Occipital lobe (tissue), 2 donors: Measurements from ENCODE around the gene GPALPP1. TPM values are rescaled to one million over a fixed set of nuclear protein-coding genes. Genes with fewer than 3 reads are reported as not detected.
A peak's percentile ranks its signal among the peaks of the same experiment; 100 is the strongest.
"Not testable (repeated sequence)": the region's sequence is repeated elsewhere in the genome, so short reads cannot be mapped to it uniquely, and the experiment has no call there.

ENCODE experiments used
- DNase-seq: peaks from one replicate; lab custom pipeline; 2025; lab: John Stamatoyannopoulos, UW
- total RNA-seq: library from RNA; depleted of rRNA; stranded (reverse); fragments of >200 nt; gene quantifications from one replicate; pipeline ENCODE4 v1.2.3, GENCODE V29; 2014

The GPALPP1 gene
- 48.2 TPM for total RNA-seq

- peak; percentile 92 for DNase-seq
Measured at GRCh38 chr13:44989071-44989889, at the start of gene GPALPP1, which contains the start of gene NUFIP1. Gene GPALPP1, plus strand, starts transcription at chr13:44989538. Its CDS starts 117 bp downstream, at chr13:44989655. Gene NUFIP1, minus strand, starts transcription at chr13:44989471. Its CDS starts 35 bp downstream, at chr13:44989436.

- not testable (repeated sequence) for DNase-seq
Measured at GRCh38 chr13:44943411-44943810, 45.9 kb upstream of the GPALPP1 start.

DNA sequence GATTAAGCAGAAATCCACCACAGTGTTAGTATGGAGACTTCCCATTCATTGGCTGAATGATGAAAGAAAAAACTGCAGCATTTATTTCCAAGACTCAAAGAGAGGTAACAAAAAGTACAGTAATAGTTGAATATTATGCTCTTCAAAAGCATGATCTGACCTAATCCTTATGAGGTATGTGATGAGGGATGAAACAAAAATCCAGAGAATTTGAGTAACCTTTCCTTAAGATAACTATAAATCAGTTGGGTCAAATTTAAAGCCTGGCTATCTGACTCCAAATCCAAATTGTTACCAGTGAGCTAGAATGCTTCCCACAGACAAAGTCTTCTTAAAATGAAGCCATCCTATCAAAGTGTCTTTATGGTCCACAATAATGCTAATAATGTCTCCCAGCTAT lies 38.2 kb upstream of the GPALPP1 start:
- no peak for DNase-seq

DNA sequence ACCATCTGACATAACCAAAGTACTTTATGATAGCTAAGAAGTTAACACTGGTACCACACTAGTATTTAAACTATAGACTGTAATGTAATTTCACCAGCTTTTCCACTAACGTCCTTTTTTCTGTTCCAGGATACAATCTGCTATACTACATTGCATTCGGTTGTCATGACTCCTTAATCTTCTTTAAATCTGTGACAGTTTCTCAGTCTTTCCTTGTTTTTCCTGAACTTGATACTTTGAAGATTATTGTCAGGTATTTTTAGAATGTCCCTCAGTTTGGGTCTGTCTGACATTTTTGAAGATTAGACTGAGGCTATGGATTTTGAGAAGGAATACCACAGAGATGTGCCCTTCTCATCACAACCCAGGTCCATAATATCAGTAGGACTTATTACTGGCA lies 36.7 kb upstream of the GPALPP1 start:
- DNase-seq: no peak

- no peak for DNase-seq
Measured at GRCh38 chr13:44954224-44954623, 35.1 kb upstream of the GPALPP1 start.

DNA sequence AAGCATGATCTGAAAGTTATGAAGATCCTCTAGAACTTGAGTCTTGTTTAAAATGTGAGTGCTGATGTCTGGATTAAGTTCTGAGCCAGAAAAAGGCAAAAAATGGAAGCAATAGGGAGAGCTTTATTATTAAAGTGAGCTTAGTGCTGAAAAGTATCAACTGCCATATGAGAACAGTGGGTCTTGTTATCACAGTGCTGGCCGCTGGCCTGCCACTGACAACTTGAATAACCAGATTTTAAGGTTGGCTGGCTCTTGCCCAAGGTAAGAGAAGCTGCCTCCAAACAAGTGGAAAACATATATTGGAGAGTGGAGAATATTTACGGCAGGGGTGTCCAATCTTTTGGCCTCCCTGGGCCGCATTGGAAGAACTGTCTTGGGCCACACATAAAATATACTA lies 33.9 kb upstream of the GPALPP1 start:
- DNase-seq: no peak

GRCh38 chr13:44961997-44962396 lies 27.3 kb upstream of the GPALPP1 start:
- no peak for DNase-seq

- DNase-seq: no peak
Measured at GRCh38 chr13:44967704-44968433, 21.5 kb upstream of the GPALPP1 start.

DNA sequence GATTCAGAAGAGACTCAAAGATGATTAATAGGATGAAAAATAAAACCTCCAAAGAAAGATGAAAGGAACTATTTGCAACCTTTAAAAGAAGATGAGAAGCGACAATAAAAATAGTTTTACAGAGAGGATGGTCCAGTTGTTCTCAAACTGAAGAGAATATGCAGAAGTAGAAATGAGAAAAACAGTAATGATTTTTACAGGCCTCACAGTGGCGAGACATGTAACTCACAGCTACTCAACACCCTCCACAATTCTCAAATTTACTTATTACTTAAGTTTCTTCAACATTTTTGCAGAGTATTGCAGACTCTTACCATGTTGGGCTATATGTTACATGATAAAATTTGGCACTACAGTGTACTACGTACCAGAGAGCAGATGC lies 20.9 kb upstream of the GPALPP1 start:
- no peak for DNase-seq

DNA sequence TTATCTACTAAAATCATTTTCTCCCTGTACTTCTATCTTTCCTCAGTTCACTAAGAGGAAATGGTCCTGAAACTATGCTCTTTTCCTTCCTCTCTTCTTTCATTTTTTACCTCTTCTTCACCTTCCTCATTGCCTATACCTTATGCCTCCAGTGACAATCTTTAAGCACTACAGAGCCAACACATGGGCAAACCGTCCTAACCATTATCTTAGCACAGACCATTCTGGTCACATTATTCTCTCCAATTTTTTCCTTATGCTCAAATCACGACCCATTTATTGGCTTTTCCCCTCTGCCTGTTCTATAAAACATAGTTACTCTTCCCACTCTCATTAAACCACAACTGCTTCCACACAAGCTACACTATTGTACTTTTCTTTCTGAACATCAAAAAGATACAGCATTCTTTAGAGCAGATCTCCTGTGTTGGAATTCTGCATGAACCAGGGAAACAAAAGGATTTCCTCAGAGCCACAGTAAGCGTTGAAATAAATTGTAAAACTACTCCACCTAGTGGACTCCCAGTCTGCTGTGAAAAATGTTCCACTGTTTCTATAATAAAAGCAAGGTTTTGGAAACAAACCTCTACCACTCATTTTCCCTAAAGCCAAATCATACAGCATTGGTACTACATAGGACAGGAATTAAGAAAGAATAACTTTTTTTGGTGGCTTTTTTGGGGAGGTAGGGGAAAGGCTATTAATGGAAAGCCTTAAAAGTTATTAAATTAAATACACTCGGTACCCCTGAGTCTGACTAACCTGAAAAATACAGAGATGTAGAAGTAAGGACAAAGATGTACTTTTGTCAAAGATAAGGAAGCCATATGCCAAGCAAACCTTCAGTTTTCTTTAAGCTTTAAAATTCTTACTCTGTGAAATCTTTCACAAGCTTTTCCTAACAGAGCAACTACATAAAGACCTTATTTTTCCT lies 19.5 kb upstream of the GPALPP1 start:
- DNase-seq: no peak

DNA sequence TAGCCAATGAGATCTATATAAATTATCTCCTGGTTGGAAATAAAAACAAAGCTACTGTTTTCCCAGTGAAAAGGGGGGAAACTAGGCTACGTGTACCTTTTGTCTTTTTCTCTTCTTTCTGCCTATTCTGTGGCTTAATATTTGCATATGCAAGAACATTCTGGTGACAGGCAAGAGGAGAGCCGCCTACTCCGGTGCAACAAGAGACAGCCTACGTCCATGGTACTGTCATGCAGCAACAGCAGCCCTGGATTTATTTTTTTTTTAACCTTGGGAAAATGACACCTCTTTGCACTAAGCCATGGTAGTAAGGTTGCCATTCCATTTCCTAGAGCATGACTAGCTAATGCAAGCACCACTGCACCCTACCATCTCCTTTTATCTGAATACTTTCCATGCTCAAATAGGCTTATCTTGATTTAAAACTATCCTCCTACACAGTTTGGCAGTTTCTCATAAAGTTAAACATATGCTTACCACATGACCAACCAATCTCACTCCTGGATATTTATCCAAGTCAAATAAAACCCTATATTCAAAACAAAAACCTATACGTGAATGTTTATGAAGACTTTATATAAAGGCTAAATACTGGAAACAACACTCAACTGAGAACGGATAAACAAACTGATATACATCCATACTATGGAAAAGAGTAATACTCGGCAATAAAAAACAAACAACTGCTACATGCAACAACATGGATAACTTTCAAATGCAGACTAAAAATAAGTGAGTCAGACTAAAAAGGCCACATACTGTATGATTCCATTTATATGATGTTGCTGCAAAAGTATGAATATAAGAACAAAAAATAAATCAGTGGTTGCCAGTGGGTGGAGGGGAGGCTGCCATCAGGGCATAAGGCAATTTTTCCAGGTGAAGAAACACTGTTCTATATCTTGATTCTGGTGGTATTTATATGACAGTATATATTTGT lies 17.4 kb upstream of the GPALPP1 start:
- peak; percentile 15 for DNase-seq

DNA sequence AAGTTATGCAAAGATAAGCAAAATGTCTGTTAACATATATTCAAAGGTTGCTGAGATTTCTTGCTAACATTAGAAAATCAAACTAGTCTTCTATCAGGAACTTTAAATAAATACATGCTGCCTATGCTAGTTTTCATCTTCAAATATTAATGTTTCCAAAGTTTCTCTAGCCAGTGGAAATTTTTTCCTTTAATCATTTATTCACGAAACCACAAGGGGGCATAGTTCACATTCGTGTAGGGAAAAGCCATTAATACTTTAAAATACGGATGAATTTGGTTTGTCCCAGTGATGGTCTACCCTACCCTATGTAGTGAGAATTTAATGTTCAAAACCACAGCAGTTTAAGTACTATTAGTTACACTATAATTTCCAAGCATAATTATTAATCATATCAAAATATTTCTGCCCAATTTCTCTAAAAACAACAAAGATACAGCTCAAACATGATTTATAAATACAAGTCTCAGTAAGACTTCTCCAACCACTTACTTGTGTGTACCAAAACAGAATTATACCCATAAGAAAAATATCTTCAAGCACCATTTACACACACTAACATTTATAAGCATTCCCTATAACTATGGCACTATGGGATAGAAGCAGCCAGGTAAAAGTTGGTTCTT lies 16.3 kb upstream of the GPALPP1 start:
- DNase-seq: no peak

GRCh38 chr13:44974056-44974793 lies 15.1 kb upstream of the GPALPP1 start:
- DNase-seq: no peak

DNA sequence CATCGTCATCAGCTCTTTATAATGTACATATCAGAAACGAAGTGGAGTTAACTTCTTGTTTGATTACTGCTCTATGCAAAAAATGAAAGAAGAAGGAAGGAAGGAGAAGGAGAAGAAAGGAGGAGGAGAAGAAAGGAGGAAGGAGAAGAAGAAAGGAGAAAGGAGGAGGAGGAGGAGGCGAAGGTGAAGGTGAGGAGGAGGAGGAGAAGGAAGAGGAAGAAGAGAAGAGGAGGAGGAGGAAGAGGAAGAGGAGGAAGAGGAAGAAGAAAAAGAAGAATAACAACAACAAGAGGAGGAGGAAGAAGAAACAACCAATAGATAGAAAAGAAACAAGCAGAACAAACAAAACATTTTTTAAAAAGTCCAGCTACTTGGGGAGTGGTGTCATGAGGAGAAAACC lies 13.1 kb upstream of the GPALPP1 start:
- no peak for DNase-seq

DNA sequence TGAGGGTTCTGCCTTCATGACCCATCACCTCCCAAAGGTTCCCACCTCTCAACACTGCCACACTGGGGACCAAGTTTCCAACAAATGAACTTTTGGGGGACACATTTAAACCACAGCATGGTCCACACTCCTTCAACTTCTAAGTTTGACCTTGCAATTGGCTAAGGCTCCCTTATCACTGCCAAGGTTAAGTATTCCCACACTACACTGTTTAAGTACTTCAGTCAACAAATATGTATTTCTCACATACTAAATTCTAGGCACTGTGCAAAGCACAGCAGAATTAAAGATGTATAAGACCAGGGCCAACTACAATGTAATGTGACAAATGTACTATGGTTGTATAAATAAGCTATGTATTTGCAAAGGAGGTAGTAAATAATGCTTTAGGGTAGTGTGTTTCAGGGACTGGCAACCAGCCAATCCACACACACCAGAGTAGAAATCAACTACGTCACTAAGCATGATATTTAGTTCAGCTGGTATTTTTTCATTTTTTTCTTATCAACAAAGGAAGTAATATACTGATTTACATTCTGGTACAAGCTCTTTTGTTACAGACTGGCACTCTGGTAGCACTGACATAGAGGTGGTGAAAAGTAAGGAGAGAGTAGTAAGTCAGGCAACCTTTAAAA lies 12.3 kb upstream of the GPALPP1 start:
- no peak for DNase-seq

- DNase-seq: no peak
Measured at GRCh38 chr13:44978328-44978727, 11.0 kb upstream of the GPALPP1 start.

DNA sequence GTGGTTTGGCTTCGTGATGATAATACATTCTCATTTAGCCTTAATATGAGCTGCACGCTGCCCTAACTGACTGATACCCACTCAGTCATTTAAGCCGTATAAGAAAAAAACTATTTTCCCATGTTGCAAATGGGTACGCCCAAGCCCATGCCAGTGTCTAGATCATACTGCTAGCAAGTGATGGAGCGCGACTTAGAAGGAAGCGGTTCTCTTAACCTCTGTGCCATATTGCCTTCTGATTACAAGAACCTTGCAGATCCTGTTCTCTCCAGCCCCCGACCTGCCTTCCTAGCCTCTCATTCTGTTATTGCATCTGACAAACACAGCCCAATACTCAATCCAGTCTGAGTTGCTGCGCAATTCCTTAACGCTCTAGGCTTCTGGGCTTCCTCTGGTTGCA lies 603 bp downstream of the GPALPP1 start:
- DNase-seq: no peak

DNA sequence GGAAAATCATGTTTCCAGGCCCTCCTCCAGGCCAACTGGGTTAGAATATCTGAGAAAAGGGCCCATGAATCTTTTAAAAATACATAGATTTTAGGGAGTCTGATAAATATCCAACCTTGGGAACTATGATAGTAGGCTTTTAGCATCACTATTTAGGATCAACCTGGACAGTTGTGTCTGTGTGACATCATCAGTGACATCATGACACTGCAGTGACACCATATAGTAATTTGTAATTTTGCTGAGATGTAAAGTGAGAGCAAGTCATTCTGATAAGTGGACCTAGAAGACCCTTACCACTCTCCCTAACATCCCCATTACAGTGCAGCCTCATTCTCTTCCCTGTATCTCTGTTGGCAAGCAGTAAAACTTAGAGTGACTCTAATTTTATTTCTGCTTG lies 14.1 kb downstream of the GPALPP1 start:
- DNase-seq: no peak

DNA sequence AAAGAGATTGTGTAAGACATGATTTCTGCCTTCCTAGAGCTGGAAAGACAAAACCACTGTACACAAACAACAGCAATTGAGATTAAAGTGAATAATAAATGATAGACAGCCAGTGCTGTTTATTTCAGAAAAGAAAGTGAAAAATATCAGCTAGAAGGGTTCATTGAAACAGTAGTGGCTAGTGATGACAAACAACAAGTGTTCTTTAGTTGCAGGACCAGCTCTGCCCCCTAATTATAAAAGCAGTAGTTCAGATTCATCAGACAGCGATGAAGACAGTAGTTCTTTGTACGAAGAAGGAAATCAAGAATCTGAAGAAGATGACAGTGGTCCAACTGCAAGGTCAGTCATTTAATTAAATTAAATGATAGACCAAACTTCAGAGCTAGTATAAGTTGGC lies 14.8 kb downstream of the GPALPP1 start:
- no peak for DNase-seq
